ENCODE data around the gene ARPC5.

Gene ARPC5

GRCh38 chr1:183609759-183610452 is 25.7 kb downstream of the ARPC5 start:
- no peak for DNase-seq

GRCh38 chr1:183609313-183609712 is 26.3 kb downstream of the ARPC5 start:
- DNase-seq, result peak; percentile 26

GRCh38 chr1:183607322-183607980 is 28.1 kb downstream of the ARPC5 start:
- no peak for DNase-seq

GRCh38 chr1:183605904-183606303 is 29.7 kb downstream of the ARPC5 start:
- DNase-seq, result no peak

- no peak for DNase-seq
Measured at GRCh38 chr1:183604815-183605214, 30.8 kb downstream of the ARPC5 start.

- no peak for DNase-seq
Measured at GRCh38 chr1:183604038-183604808, 31.4 kb downstream of the ARPC5 start.

GRCh38 chr1:183602510-183602909 is 33.1 kb downstream of the ARPC5 start:
- DNase-seq, result no peak

- no peak for DNase-seq
Measured at GRCh38 chr1:183600634-183601033, 34.9 kb downstream of the ARPC5 start.

- no peak for DNase-seq
Measured at GRCh38 chr1:183600136-183600535, 35.4 kb downstream of the ARPC5 start.

GRCh38 chr1:183598386-183598785 is 37.2 kb downstream of the ARPC5 start:
- DNase-seq, result no peak

GRCh38 chr1:183597656-183598347 is 37.8 kb downstream of the ARPC5 start:
- DNase-seq, result no peak

- DNase-seq, result no peak
Measured at GRCh38 chr1:183596500-183596899, 39.1 kb downstream of the ARPC5 start.

- no peak for DNase-seq
Measured at GRCh38 chr1:183595537-183595936, 40.0 kb downstream of the ARPC5 start.

- DNase-seq, result peak; percentile 14
Measured at GRCh38 chr1:183593356-183593755, 42.2 kb downstream of the ARPC5 start.

GRCh38 chr1:183592733-183593132 is 42.9 kb downstream of the ARPC5 start:
- no peak for DNase-seq

GRCh38 chr1:183590244-183591191 is 45.1 kb downstream of the ARPC5 start, which contains the start of gene NCF2:
NCF2 (minus strand) TSS chr1:183590459; CDS start chr1:183590329, 130 bp downstream.
- peak; percentile 61 for DNase-seq

GRCh38 chr1:183589874-183590243 is 45.7 kb downstream of the ARPC5 start:
- no peak for DNase-seq

- no peak for DNase-seq
Measured at GRCh38 chr1:183589384-183589783, 46.2 kb downstream of the ARPC5 start.

- no peak for DNase-seq
Measured at GRCh38 chr1:183588827-183589226, 46.8 kb downstream of the ARPC5 start.

- no peak for DNase-seq
Measured at GRCh38 chr1:183586926-183587325, 48.7 kb downstream of the ARPC5 start.

GRCh38 chr1:183586455-183586854 is 49.1 kb downstream of the ARPC5 start:
- no peak for DNase-seq

- DNase-seq, result no peak
Measured at GRCh38 chr1:183585038-183585437, 50.5 kb downstream of the ARPC5 start.

Measured in stimulated activated CD4-positive, alpha-beta T cell treated with anti-CD3 and anti-CD28 coated beads, Interleukin-1b, Interleukin-23, amount 100 ng/mL, for 48 hours (primary cell).